ENCODE measurements around the gene JOSD2.
A peak's percentile ranks its signal among the peaks of the same experiment; 100 is the strongest.

JOSD2 gene

GRCh38 chr19:50493171-50493570 lies 17.8 kb downstream of the JOSD2 start:
- DNase-seq (ENCODE audit: low spot score): no peak

GRCh38 chr19:50492303-50493052 lies 18.5 kb downstream of the JOSD2 start:
- no peak for DNase-seq (ENCODE audit: low spot score)

GRCh38 chr19:50490991-50491472 lies 20.0 kb downstream of the JOSD2 start:
- DNase-seq (ENCODE audit: low spot score): no peak

- DNase-seq (ENCODE audit: low spot score): no peak
Observed at GRCh38 chr19:50490411-50490811, 20.6 kb downstream of the JOSD2 start.

GRCh38 chr19:50489461-50490011 lies 21.5 kb downstream of the JOSD2 start:
- no peak for DNase-seq (ENCODE audit: low spot score)

GRCh38 chr19:50488389-50489194 lies 22.4 kb downstream of the JOSD2 start:
- no peak for DNase-seq (ENCODE audit: low spot score)

- no peak for DNase-seq (ENCODE audit: low spot score)
Observed at GRCh38 chr19:50486823-50487515, 24.0 kb downstream of the JOSD2 start.

- no peak for DNase-seq (ENCODE audit: low spot score)
Observed at GRCh38 chr19:50485284-50485955, 25.6 kb downstream of the JOSD2 start.

GRCh38 chr19:50482916-50483315 lies 28.1 kb downstream of the JOSD2 start:
- no peak for DNase-seq (ENCODE audit: low spot score)

- DNase-seq (ENCODE audit: low spot score): no peak
Observed at GRCh38 chr19:50482271-50482855, 28.6 kb downstream of the JOSD2 start.

- DNase-seq (ENCODE audit: low spot score): no peak
Observed at GRCh38 chr19:50481351-50482149, 29.4 kb downstream of the JOSD2 start.

- no peak for DNase-seq (ENCODE audit: low spot score)
Observed at GRCh38 chr19:50480281-50481111, 30.5 kb downstream of the JOSD2 start.

- DNase-seq (ENCODE audit: low spot score): no peak
Observed at GRCh38 chr19:50479761-50480251, 31.2 kb downstream of the JOSD2 start.

GRCh38 chr19:50478901-50479715 lies 31.9 kb downstream of the JOSD2 start:
- no peak for DNase-seq (ENCODE audit: low spot score)

- no peak for DNase-seq (ENCODE audit: low spot score)
Observed at GRCh38 chr19:50477751-50478515, 33.1 kb downstream of the JOSD2 start.

GRCh38 chr19:50476907-50477238 lies 34.1 kb downstream of the JOSD2 start:
- no peak for DNase-seq (ENCODE audit: low spot score)

GRCh38 chr19:50476224-50476906 lies 34.6 kb downstream of the JOSD2 start, which contains the start of the genes EMC10 and GARIN5A:
Gene EMC10, plus strand, starts transcription at chr19:50476507. Its CDS starts 38 bp downstream, at chr19:50476545.
Gene GARIN5A, minus strand, starts transcription at chr19:50476848. Its CDS starts 460 bp downstream, at chr19:50476388.
- peak; percentile 90 for DNase-seq (ENCODE audit: low spot score)
